ENCODE results near the gene SYT4.

SYT4 gene

DNA sequence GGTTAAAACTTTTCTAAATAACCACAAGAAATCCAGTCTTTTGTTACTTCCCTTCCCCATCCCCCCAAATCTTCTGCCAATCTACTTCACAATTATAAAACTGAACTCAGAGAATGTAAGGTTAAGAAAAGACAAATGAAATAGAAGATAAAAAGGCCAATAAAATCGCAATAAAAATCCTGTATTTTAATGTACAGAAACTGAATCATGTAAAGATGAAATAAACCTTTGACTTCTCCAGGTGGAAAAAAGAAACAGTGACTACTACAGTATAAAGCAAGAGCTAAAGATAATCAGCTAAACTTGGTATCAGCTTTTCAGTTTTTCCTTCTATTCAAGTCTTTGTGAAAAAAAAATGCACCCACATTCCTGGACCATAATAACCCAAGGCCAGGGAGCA is 1.7 kb downstream of the SYT4 start:
- no peak overlapping the region for H3K4me3 ChIP-seq (ENCODE audit: low read length)

GRCh38 chr18:43274526-43274925 is 2.8 kb downstream of the SYT4 start:
- no peak overlapping the region for H3K27ac ChIP-seq (ENCODE audit: low read depth, low read length)
- no peaks in the 10 kb centered on the region for H3K36me3 ChIP-seq (ENCODE audit: insufficient read depth, low read length)
- peaks cover 17% of the 10 kb centered on the region for H3K4me1 ChIP-seq (ENCODE audit: insufficient read depth, low read length)
- no peaks in the 10 kb centered on the region for H3K27me3 ChIP-seq (ENCODE audit: insufficient read depth, low read length)
- WGBS = no CpG with 5 or more reads among the region's 1 CpG
- no peaks in the 10 kb centered on the region for H3K9me3 ChIP-seq (ENCODE audit: insufficient read depth, low read depth, low read length)
- no peak overlapping the region for H3K9ac ChIP-seq (ENCODE audit: low read depth, low read length)
- no peak overlapping the region for H3K4me3 ChIP-seq (ENCODE audit: low read length)

More for the DNA sequence above, 1.7 kb downstream of the SYT4 start:
- no peak overlapping the region for H3K27ac ChIP-seq (ENCODE audit: low read depth, low read length)
- H3K9ac ChIP-seq (ENCODE audit: low read depth, low read length) = no peak overlapping the region
- no peaks in the 10 kb centered on the region for H3K27me3 ChIP-seq (ENCODE audit: insufficient read depth, low read length)
- WGBS = no CpG with 5 or more reads among the region's 1 CpG
- no peaks in the 10 kb centered on the region for H3K36me3 ChIP-seq (ENCODE audit: insufficient read depth, low read length)
- no peaks in the 10 kb centered on the region for H3K9me3 ChIP-seq (ENCODE audit: insufficient read depth, low read depth, low read length)
- peaks cover 20% of the 10 kb centered on the region for H3K4me1 ChIP-seq (ENCODE audit: insufficient read depth, low read length)

DNA sequence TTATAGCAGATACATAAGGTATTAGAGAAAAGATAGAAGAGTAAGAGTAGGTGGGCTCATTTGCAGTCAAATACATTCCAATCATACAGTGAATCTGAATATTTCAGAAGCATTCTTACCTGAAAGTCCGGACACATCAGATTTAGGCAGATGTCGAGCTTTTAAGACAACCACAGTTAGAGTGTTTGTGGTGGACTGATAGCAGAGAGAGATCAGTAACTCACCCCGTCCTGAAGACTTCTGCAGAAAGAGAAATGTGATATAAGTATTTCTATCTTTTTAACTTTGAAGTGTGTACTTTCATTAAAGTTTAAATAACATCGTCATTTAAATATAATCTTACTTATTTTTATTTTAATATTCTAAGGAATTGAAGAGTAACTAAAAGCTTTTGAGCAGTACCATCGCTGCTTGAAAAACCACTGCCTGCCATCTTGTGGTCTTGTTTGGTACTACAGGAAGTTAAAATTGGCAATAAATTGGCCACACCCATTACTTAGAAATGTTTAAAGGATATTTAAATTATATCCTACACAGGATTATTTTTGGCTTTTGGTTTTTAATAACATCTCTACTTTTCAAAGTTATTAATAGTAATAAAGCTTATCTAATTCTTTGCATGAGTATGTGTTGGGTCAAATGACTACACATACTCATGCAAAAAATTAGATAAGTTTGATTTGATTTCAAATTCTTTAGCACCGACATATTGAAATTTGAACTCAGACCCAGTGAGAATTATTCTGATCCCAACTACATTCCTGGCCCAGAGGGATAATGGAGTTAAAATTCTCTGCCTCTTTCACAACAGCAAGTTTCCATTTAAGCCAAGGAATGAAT is 5.5 kb downstream of the SYT4 start:
- Histone ChIP-seq H3K4me1 (ENCODE audit: insufficient read depth, low read length) (peaks cover 14% of the 10 kb centered on the region), H3K4me3 (ENCODE audit: low read length) (no peak overlapping the region), H3K9me3 (ENCODE audit: insufficient read depth, low read depth, low read length) (no peaks in the 10 kb centered on the region), H3K27ac (ENCODE audit: low read depth, low read length) (no peak overlapping the region), H3K9ac (ENCODE audit: low read depth, low read length) (no peak overlapping the region), H3K27me3 (ENCODE audit: insufficient read depth, low read length) (no peaks in the 10 kb centered on the region), H3K36me3 (ENCODE audit: insufficient read depth, low read length) (no peaks in the 10 kb centered on the region)
- WGBS = 52% methylated on average over 4 of the region's 6 CpGs

DNA sequence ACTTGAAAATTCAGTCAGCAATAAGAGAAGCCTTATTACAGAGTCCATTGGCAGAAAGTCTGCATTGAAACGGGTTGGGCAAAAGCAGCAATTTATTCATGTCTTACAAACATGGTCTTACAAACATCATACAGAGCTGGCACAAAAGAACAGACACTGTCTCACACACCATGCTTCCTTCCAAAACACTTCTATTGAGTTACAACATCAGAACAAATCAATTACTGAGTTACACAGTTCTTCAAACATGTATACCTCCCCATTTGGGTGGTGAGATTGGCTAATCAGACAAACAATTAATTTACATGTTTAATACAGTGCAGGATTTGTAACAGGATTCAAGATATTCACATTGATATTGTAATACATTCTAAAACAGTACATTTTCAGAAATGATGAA is 9.5 kb downstream of the SYT4 start:
- WGBS = 98% methylated on average over 1 of the region's 1 CpG
- Histone ChIP-seq H3K4me3 (ENCODE audit: low read length) (no peak overlapping the region), H3K27me3 (ENCODE audit: insufficient read depth, low read length) (no peaks in the 10 kb centered on the region), H3K4me1 (ENCODE audit: insufficient read depth, low read length) (peaks cover 8% of the 10 kb centered on the region), H3K27ac (ENCODE audit: low read depth, low read length) (no peak overlapping the region), H3K9ac (ENCODE audit: low read depth, low read length) (no peak overlapping the region), H3K36me3 (ENCODE audit: insufficient read depth, low read length) (no peaks in the 10 kb centered on the region), H3K9me3 (ENCODE audit: insufficient read depth, low read depth, low read length) (no peaks in the 10 kb centered on the region)

DNA sequence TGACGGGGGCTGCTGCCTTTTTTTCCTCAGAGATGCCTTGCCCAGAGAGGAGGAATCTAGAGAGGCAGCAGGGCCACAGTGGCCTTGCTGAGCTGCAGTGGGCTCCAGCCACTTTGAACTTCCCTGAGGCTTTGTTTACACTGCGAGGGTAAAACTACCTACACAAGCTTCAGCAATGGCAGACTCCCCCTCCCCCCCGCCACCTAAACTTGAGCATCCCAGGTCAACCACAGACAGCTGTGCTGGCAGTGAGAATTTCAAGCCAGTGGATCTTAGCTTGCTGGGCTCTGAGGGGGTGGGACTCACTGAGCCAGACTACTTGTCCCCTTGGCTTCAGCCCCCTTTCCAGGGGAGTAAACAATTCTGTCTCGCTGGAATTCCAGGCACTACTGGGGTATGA is 11.8 kb downstream of the SYT4 start:
- H3K36me3 ChIP-seq (ENCODE audit: insufficient read depth, low read length) = no peaks in the 10 kb centered on the region
- 89% methylated on average over 4 of the region's 4 CpGs for WGBS
- H3K9ac ChIP-seq (ENCODE audit: low read depth, low read length) = no peak overlapping the region
- no peaks in the 10 kb centered on the region for H3K27me3 ChIP-seq (ENCODE audit: insufficient read depth, low read length)
- no peak overlapping the region for H3K27ac ChIP-seq (ENCODE audit: low read depth, low read length)
- H3K4me3 ChIP-seq (ENCODE audit: low read length) = no peak overlapping the region
- peaks cover 4% of the 10 kb centered on the region for H3K4me1 ChIP-seq (ENCODE audit: insufficient read depth, low read length)
- no peaks in the 10 kb centered on the region for H3K9me3 ChIP-seq (ENCODE audit: insufficient read depth, low read depth, low read length)

- H3K27me3 ChIP-seq (ENCODE audit: insufficient read depth, low read length) = no peaks in the 10 kb centered on the region
- H3K4me3 ChIP-seq (ENCODE audit: low read length) = no peak overlapping the region
- 100% methylated on average over 1 of the region's 1 CpG for WGBS
- no peak overlapping the region for H3K9ac ChIP-seq (ENCODE audit: low read depth, low read length)
- H3K27ac ChIP-seq (ENCODE audit: low read depth, low read length) = no peak overlapping the region
- H3K36me3 ChIP-seq (ENCODE audit: insufficient read depth, low read length) = no peaks in the 10 kb centered on the region
- H3K9me3 ChIP-seq (ENCODE audit: insufficient read depth, low read depth, low read length) = no peaks in the 10 kb centered on the region
- no peaks in the 10 kb centered on the region for H3K4me1 ChIP-seq (ENCODE audit: insufficient read depth, low read length)
Observed at GRCh38 chr18:43248610-43249249, 28.6 kb downstream of the SYT4 start.

GRCh38 chr18:43247944-43248343 is 29.3 kb downstream of the SYT4 start:
- no peaks in the 10 kb centered on the region for H3K27me3 ChIP-seq (ENCODE audit: insufficient read depth, low read length)
- H3K9me3 ChIP-seq (ENCODE audit: insufficient read depth, low read depth, low read length) = no peaks in the 10 kb centered on the region
- no peaks in the 10 kb centered on the region for H3K4me1 ChIP-seq (ENCODE audit: insufficient read depth, low read length)
- H3K4me3 ChIP-seq (ENCODE audit: low read length) = no peak overlapping the region
- no peak overlapping the region for H3K9ac ChIP-seq (ENCODE audit: low read depth, low read length)
- H3K36me3 ChIP-seq (ENCODE audit: insufficient read depth, low read length) = no peaks in the 10 kb centered on the region
- WGBS = 95% methylated on average over 1 of the region's 1 CpG
- H3K27ac ChIP-seq (ENCODE audit: low read depth, low read length) = no peak overlapping the region

DNA sequence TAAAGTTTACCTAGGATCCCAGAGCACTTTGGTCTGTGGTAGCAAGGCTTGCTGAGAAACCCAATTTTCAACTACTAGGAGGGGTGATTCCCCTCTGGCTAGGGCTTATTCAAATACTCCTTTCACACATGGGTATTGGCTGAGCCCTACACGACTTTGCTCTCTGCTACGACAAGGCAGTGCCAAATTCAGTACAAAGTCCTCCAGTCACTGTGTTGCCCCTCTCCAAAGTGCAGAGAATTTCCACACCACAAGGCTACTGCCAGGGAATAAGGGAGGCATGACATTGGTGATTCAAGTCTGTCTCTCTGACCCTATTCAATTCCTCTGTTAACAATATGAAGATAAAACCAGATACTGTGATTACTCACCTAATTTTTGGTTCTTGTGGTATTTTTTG is 38.9 kb downstream of the SYT4 start:
- WGBS = 91% methylated on average over 2 of the region's 2 CpGs

GRCh38 chr18:43236921-43237320 is 40.4 kb downstream of the SYT4 start:
- Histone ChIP-seq H3K27ac (ENCODE audit: low read depth, low read length) (no peak overlapping the region), H3K9ac (ENCODE audit: low read depth, low read length) (no peak overlapping the region), H3K4me1 (ENCODE audit: insufficient read depth, low read length) (no peaks in the 10 kb centered on the region), H3K36me3 (ENCODE audit: insufficient read depth, low read length) (no peaks in the 10 kb centered on the region), H3K27me3 (ENCODE audit: insufficient read depth, low read length) (no peaks in the 10 kb centered on the region), H3K9me3 (ENCODE audit: insufficient read depth, low read depth, low read length) (no peaks in the 10 kb centered on the region), H3K4me3 (ENCODE audit: low read length) (no peak overlapping the region)
- 95% methylated on average over 2 of the region's 2 CpGs for WGBS

More for the DNA sequence above, 38.9 kb downstream of the SYT4 start:
- H3K9me3 ChIP-seq (ENCODE audit: insufficient read depth, low read depth, low read length) = no peaks in the 10 kb centered on the region
- no peaks in the 10 kb centered on the region for H3K4me1 ChIP-seq (ENCODE audit: insufficient read depth, low read length)
- no peaks in the 10 kb centered on the region for H3K36me3 ChIP-seq (ENCODE audit: insufficient read depth, low read length)
- H3K27me3 ChIP-seq (ENCODE audit: insufficient read depth, low read length) = no peaks in the 10 kb centered on the region
- no peak overlapping the region for H3K9ac ChIP-seq (ENCODE audit: low read depth, low read length)
- H3K27ac ChIP-seq (ENCODE audit: low read depth, low read length) = no peak overlapping the region
- no peak overlapping the region for H3K4me3 ChIP-seq (ENCODE audit: low read length)

- Histone ChIP-seq H3K36me3 (ENCODE audit: insufficient read depth, low read length) (no peaks in the 10 kb centered on the region), H3K27me3 (ENCODE audit: insufficient read depth, low read length) (no peaks in the 10 kb centered on the region), H3K4me1 (ENCODE audit: insufficient read depth, low read length) (no peaks in the 10 kb centered on the region), H3K9me3 (ENCODE audit: insufficient read depth, low read depth, low read length) (no peaks in the 10 kb centered on the region), H3K9ac (ENCODE audit: low read depth, low read length) (no peak overlapping the region), H3K27ac (ENCODE audit: low read depth, low read length) (no peak overlapping the region), H3K4me3 (ENCODE audit: low read length) (no peak overlapping the region)
- WGBS = 98% methylated on average over 2 of the region's 2 CpGs
Observed at GRCh38 chr18:43234889-43235288, 42.4 kb downstream of the SYT4 start.

GRCh38 chr18:43222501-43222900 is 54.8 kb downstream of the SYT4 start:
- 93% methylated on average over 2 of the region's 2 CpGs for WGBS
- no peaks in the 10 kb centered on the region for H3K27me3 ChIP-seq (ENCODE audit: insufficient read depth, low read length)
- H3K4me1 ChIP-seq (ENCODE audit: insufficient read depth, low read length) = 0 out of 2 replicates have a peak, but pooled peaks cover 5% of the 10 kb centered on the region
- no peak overlapping the region for H3K4me3 ChIP-seq (ENCODE audit: low read length)
- no peaks in the 10 kb centered on the region for H3K9me3 ChIP-seq (ENCODE audit: insufficient read depth, low read depth, low read length)
- no peak overlapping the region for H3K27ac ChIP-seq (ENCODE audit: low read depth, low read length)
- no peaks in the 10 kb centered on the region for H3K36me3 ChIP-seq (ENCODE audit: insufficient read depth, low read length)
- H3K9ac ChIP-seq (ENCODE audit: low read depth, low read length) = no peak overlapping the region
